ENCODE measurements around the gene CYBC1.

DNA sequence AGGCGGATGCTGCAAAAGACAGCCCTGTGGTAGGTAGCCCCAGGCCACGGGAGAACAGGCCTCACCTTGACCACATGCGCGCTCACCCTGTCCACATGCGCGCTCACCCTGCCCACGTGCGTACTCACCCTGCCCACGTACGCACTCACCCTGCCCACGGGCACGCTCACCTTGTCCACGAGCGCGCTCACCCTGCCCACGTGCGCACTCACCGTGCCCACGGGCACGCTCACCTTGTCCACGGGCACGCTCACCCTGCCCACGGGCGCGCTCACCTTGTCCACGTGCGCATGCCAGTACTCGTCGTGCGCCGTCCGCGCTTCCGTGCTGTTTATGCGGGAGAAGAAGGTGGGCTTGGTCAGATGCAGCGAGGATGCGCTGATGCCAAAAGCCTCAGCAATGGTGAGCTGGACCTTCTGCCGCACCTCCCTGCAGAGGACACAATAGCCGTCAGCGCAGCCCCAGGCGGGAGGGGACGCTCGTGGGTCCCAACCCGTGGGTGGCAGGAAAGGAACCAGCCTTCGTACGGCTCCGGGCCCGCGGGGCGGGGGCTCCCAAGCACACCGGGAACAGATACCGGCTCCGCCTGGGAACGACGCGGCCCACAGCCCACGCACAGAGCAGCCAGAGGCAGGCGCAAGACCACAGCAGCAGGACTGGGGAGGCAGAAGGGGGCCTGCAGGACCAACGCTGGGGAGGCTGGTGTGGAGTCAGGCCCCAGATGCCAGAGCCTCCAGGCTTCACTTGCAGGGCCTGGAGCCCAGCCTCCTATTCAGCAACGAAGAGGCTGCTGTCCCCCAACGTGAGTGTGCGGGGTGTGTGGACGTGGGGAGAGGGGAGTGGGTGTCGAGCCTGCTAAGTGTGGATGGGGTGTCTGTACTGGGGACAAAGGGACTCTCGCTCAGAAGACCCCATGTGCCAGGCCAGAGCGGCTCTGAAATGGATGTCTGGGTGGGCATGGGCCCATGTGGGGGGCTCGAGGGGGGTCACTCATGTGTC lies 46.6 kb downstream of the CYBC1 start:
- TF ChIP-seq POLR2AphosphoS5 (IDR thresholded peaks at IDR 0.05; ENCODE audit: borderline replicate concordance, low read depth, low read length), result no peak
- TF ChIP-seq EZH2 (IDR thresholded peaks at IDR 0.05), result no peak
- TF ChIP-seq FOXP2 (optimal IDR thresholded peaks at IDR 0.05; ENCODE audit: control extremely low read depth, extremely low read length, insufficient read depth), result no peak

All from SK-N-MC (cell line).